Keratinocyte (primary cell): Measurements from ENCODE around the gene AMBRA1. TPM values are rescaled to one million over a fixed set of nuclear protein-coding genes. Genes with fewer than 3 reads are reported as not detected.

ENCODE experiments used
- DNase-seq: peaks from one replicate; pipeline ENCODE4 v3.0.0-alpha.2; 2011; ENCODE audit warnings: low read depth, missing footprints, low spot score
- FAIRE-seq: peaks from 2 replicates; lab custom pipeline; 2011; peaks lifted over from hg19 to GRCh38; lab: Jason Lieb, UNC
- H2AFZ ChIP-seq: 2 replicates; pipeline ENCODE4 v1.6.0; 2012; ENCODE audit warnings: low read length, control low read depth, inconsistent platforms; ENCODE audit not compliant: control insufficient read depth
- H3K27ac ChIP-seq: 2 replicates; pipeline ENCODE4 v1.5.1; 2011; ENCODE audit warnings: low read length; ENCODE audit not compliant: control insufficient read depth, insufficient read depth
- H3K27me3 ChIP-seq: 3 replicates; pipeline ENCODE4 v1.6.0; 2011; ENCODE audit warnings: low read length; ENCODE audit not compliant: control insufficient read depth, insufficient read depth; ENCODE audit errors: extremely low read depth
- H3K36me3 ChIP-seq, 2 experiments: 2 replicates in 1 of 2; 3 replicates in 1 of 2; pipeline ENCODE4 v1.5.1; 2011; ENCODE audit warnings: low read length in 2 of 2, mild to moderate bottlenecking in 1 of 2; ENCODE audit not compliant: control insufficient read depth in 2 of 2, insufficient read depth in 2 of 2; ENCODE audit errors: extremely low read depth in 1 of 2
- H3K4me1 ChIP-seq: 3 replicates; pipeline ENCODE4 v1.5.1; 2011; ENCODE audit warnings: low read length; ENCODE audit not compliant: control insufficient read depth, insufficient read depth; ENCODE audit errors: extremely low read depth
- H3K4me2 ChIP-seq: 3 replicates; pipeline ENCODE4 v1.6.0; 2011; ENCODE audit warnings: low read depth, low read length; ENCODE audit not compliant: control insufficient read depth, insufficient read depth; ENCODE audit errors: extremely low read depth
- H3K4me3 ChIP-seq, 3 experiments: fragments of 200-600 bp in 1 of 3; sonication (generic) in 1 of 3; 2 replicates in 2 of 3; 3 replicates in 1 of 3; pipeline ENCODE4 v1.5.1; 2011 to 2016; ENCODE audit warnings: low read length in 3 of 3, mild to moderate bottlenecking in 3 of 3, control low read depth in 2 of 3, inconsistent platforms in 1 of 3, low read depth in 1 of 3, mixed read lengths in 1 of 3, mixed run types in 1 of 3, moderate library complexity in 1 of 3; ENCODE audit not compliant: control insufficient read depth in 2 of 3, insufficient read depth in 2 of 3; ENCODE audit errors: extremely low read depth in 1 of 3
- H3K79me2 ChIP-seq: 2 replicates; pipeline ENCODE4 v1.6.0; 2012; ENCODE audit warnings: low read length; ENCODE audit not compliant: control insufficient read depth, insufficient read depth
- H3K9ac ChIP-seq: 3 replicates; pipeline ENCODE4 v1.6.0; 2011; ENCODE audit warnings: low read length; ENCODE audit not compliant: control insufficient read depth, insufficient read depth; ENCODE audit errors: extremely low read depth
- H3K9me1 ChIP-seq: 3 replicates; pipeline ENCODE4 v1.6.0; 2011; ENCODE audit warnings: low read length; ENCODE audit not compliant: control insufficient read depth, insufficient read depth; ENCODE audit errors: extremely low read depth
- H3K9me3 ChIP-seq: 2 replicates; pipeline ENCODE4 v1.5.1; 2012; ENCODE audit warnings: low read depth, low read length; ENCODE audit not compliant: control insufficient read depth
- H4K20me1 ChIP-seq: 3 replicates; pipeline ENCODE4 v1.6.0; 2011; ENCODE audit warnings: low read length; ENCODE audit not compliant: control insufficient read depth, insufficient read depth; ENCODE audit errors: extremely low read depth
- EZH2 ChIP-seq: IDR thresholded peaks from one replicate; pipeline ENCODE4 v1.6.1; 2012; ENCODE audit warnings: inconsistent platforms, mild to moderate bottlenecking, low read length, moderate library complexity
- dilution Hi-C: fragments of 300-500 bp; cut with MboI; formaldehyde crosslinking; loops from one replicate; pipeline ENCODE4 v1.7.0; 2020; ENCODE audit warnings: low sequenced_read_pairs; ENCODE audit not compliant: extremely low pct_ligation_motif_present
- polyA plus RNA-seq, 5 experiments: library from polyadenylated mRNA; depleted of rRNA in 3 of 5; stranded (reverse) in 3 of 5; stranded (forward) in 1 of 5; unstranded in 1 of 5; fragments of >200 nt; gene quantifications; 1 replicate in 1 of 5; 2 replicates in 3 of 5; 3 replicates in 1 of 5; pipeline versions ENCODE4 v1.2.1 to v1.2.3, GENCODE V29; 2011 to 2012; ENCODE audit warnings: missing spikeins in 2 of 5, low read depth in 1 of 5, low replicate concordance in 1 of 5
- TF ChIP-seq, protein P1 (sequence below), 3 experiments: IDR thresholded peaks in 1 of 3; conservative IDR thresholded peaks in 1 of 3; optimal IDR thresholded peaks in 1 of 3; 2 replicates in 2 of 3; 3 replicates in 1 of 3; pipeline versions ENCODE3 to v1.5.1; 2011; ENCODE audit warnings: low read length in 3 of 3, mild to moderate bottlenecking in 3 of 3, moderate library complexity in 2 of 3, control low read depth in 1 of 3, inconsistent platforms in 1 of 3; ENCODE audit not compliant: insufficient read depth in 2 of 3; ENCODE audit errors: extremely low read depth in 1 of 3

The AMBRA1 gene
- polyA plus RNA-seq, 1 donor (not counting 4 experiments of a cell fraction or from before 2014, with no cell fraction given): 10.5 TPM

DNA sequence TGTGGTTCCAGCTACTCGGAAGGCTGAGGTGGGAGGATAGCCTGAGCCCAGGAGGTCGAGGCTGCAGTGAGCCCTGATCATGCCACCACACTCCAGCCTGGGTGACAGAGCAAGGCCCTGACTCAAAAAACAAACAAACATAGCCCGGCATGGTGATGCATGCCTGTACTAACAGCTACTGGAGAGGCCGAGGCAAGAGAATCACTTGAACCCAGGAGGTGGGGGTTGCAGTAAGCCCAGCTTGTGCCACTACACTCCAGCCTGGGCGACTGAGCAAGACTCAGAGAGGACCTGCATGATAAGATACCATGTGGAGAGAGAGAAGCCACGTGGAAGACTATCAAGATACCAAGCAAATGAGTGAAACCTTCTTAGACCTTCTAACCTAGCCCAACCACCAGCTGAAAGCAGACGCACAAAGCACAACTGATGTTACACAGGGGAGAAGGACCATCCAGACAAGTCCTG lies 36.1 kb downstream of the AMBRA1 start:
- dilution Hi-C loops: no loop called here
- H3K4me1 ChIP-seq: peaks cover 34% of the 10 kb centered on the region

DNA sequence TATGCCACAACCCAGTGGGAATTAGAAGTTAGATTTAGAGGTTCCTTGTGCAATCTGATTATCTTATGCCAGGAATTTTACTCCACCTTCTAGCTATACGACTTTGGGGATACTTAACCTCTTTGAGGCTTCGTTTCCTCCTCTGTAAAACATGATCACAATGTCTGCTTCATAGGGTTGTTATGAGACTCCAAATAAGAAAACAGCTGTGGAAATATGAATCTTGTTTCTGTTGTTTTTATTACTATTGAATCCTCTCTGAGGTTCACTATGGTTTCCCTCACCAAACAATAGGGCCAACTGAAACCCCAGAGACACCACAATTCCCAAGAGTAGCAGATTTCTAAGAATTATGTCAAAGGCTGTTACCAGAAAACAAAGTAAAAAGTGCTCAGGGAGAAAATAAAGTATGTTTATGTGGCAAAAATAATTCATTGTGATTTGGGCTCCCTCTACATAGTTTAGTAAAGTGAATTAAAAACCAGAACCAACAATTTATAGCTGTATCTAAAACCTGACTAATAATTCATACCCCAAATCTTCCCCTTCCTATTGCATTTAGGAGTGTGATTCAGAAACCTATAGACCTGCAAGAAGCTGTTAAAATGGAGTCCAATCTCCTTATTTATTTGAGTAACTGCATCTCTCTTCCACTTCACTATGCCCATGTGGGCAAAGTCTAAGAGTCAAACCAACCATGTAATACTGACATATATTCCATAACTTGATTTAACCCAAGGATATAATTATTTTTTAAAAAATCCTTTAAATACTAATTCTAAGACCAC lies 38.4 kb downstream of the AMBRA1 start:
- no peaks in the 10 kb centered on the region for H3K27me3 ChIP-seq
- H3K4me3 ChIP-seq: no peak overlapping the region
- FAIRE-seq (no peak), DNase-seq (no peak)
- H4K20me1 ChIP-seq: no peaks in the 10 kb centered on the region
- H3K9me1 ChIP-seq: no peaks in the 10 kb centered on the region
- dilution Hi-C loops: no loop called here
- H3K36me3 ChIP-seq: no peaks in the 10 kb centered on the region
- H2AFZ ChIP-seq: no peak overlapping the region
- no peak overlapping the region for H3K4me2 ChIP-seq
- no peaks in the 10 kb centered on the region for H3K9me3 ChIP-seq
- peak overlapping the region; percentile 87 for H3K27ac ChIP-seq
- no peak for TF ChIP-seq EZH2
- TF ChIP-seq, protein P1, sequence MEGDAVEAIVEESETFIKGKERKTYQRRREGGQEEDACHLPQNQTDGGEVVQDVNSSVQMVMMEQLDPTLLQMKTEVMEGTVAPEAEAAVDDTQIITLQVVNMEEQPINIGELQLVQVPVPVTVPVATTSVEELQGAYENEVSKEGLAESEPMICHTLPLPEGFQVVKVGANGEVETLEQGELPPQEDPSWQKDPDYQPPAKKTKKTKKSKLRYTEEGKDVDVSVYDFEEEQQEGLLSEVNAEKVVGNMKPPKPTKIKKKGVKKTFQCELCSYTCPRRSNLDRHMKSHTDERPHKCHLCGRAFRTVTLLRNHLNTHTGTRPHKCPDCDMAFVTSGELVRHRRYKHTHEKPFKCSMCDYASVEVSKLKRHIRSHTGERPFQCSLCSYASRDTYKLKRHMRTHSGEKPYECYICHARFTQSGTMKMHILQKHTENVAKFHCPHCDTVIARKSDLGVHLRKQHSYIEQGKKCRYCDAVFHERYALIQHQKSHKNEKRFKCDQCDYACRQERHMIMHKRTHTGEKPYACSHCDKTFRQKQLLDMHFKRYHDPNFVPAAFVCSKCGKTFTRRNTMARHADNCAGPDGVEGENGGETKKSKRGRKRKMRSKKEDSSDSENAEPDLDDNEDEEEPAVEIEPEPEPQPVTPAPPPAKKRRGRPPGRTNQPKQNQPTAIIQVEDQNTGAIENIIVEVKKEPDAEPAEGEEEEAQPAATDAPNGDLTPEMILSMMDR (optimal IDR thresholded peaks at IDR 0.05 in 1 of 3, IDR thresholded peaks at IDR 0.05 in 1 of 3, conservative IDR thresholded peaks at IDR 0.05 in 1 of 3; ENCODE audit: extremely low read depth in 1 of 3, insufficient read depth in 2 of 3, low read length in 3 of 3): no peak
- peaks cover 23% of the 10 kb centered on the region for H3K4me1 ChIP-seq
- no peak overlapping the region for H3K9ac ChIP-seq
- peaks cover 66% of the 10 kb centered on the region for H3K79me2 ChIP-seq

More for the DNA sequence above, 36.1 kb downstream of the AMBRA1 start:
- Histone ChIP-seq H3K4me3 (no peak overlapping the region), H3K27ac (no peak overlapping the region), H3K79me2 (peaks cover 72% of the 10 kb centered on the region), H3K9me3 (no peaks in the 10 kb centered on the region), H3K4me2 (no peak overlapping the region), H3K27me3 (no peaks in the 10 kb centered on the region), H4K20me1 (no peaks in the 10 kb centered on the region), H3K9me1 (no peaks in the 10 kb centered on the region), H3K9ac (no peak overlapping the region), H3K36me3 (no peaks in the 10 kb centered on the region), H2AFZ (no peak overlapping the region)
- DNase-seq (no peak), FAIRE-seq (no peak)
- TF ChIP-seq, protein P1 (optimal IDR thresholded peaks at IDR 0.05 in 1 of 3, IDR thresholded peaks at IDR 0.05 in 1 of 3, conservative IDR thresholded peaks at IDR 0.05 in 1 of 3; ENCODE audit: extremely low read depth in 1 of 3, insufficient read depth in 2 of 3, low read length in 3 of 3): no peak
- no peak for TF ChIP-seq EZH2
